Measurements from ENCODE around the gene MEPCE.

DNA sequence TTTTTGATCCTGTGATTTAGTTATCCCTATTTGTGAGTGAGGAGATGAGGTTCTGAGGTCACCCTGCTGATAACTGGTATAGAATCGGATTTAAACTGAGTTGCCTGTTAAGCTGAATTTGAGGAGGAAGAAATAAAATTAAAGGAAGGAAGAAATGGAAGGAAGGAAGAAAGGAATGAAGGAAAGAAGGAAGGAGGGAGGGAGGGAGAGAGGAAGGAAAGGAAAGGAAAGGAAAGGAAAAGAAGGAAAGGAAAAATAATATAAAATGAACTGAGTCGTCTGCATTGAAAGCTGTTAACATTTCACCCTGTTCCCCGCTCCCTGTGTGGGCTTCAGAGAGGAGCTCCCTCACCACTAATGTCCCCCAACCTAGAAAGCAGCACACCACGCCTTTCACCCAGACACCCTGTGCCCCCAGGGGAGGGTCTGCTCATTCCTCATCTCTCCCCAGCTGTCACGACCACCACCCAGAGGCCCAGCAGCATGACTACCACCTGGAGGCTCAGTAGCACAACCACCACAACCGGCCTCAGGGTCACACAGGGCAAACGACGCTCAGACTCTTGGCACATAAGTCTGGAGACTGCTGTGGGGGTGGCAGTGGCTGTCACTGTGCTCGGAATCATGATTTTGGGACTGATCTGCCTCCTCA, 40.1 kb upstream of the MEPCE start:
- TF ChIP-seq, protein P1, sequence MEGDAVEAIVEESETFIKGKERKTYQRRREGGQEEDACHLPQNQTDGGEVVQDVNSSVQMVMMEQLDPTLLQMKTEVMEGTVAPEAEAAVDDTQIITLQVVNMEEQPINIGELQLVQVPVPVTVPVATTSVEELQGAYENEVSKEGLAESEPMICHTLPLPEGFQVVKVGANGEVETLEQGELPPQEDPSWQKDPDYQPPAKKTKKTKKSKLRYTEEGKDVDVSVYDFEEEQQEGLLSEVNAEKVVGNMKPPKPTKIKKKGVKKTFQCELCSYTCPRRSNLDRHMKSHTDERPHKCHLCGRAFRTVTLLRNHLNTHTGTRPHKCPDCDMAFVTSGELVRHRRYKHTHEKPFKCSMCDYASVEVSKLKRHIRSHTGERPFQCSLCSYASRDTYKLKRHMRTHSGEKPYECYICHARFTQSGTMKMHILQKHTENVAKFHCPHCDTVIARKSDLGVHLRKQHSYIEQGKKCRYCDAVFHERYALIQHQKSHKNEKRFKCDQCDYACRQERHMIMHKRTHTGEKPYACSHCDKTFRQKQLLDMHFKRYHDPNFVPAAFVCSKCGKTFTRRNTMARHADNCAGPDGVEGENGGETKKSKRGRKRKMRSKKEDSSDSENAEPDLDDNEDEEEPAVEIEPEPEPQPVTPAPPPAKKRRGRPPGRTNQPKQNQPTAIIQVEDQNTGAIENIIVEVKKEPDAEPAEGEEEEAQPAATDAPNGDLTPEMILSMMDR (conservative IDR thresholded peaks at IDR 0.05; ENCODE audit: low read depth in 2 of 2): no peak
- TF ChIP-seq POLR2AphosphoS5 (IDR thresholded peaks at IDR 0.05; ENCODE audit: low read depth): no peak
- TF ChIP-seq EZH2 (IDR thresholded peaks at IDR 0.05; ENCODE audit: low read depth, unreplicated experiment): no peak
- TF ChIP-seq CREB1 (CRISPR knock-in tag; IDR thresholded peaks at IDR 0.05; ENCODE audit: low read depth): no peak
- TF ChIP-seq JUNB (IDR thresholded peaks at IDR 0.05; ENCODE audit: unreplicated experiment): no peak
- no peak for TF ChIP-seq EZH2phosphoT487 (IDR thresholded peaks at IDR 0.05; ENCODE audit: unreplicated experiment)
- TF ChIP-seq, protein P2, sequence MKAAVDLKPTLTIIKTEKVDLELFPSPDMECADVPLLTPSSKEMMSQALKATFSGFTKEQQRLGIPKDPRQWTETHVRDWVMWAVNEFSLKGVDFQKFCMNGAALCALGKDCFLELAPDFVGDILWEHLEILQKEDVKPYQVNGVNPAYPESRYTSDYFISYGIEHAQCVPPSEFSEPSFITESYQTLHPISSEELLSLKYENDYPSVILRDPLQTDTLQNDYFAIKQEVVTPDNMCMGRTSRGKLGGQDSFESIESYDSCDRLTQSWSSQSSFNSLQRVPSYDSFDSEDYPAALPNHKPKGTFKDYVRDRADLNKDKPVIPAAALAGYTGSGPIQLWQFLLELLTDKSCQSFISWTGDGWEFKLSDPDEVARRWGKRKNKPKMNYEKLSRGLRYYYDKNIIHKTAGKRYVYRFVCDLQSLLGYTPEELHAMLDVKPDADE (IDR thresholded peaks at IDR 0.05): no peak
- TF ChIP-seq, protein P3, sequence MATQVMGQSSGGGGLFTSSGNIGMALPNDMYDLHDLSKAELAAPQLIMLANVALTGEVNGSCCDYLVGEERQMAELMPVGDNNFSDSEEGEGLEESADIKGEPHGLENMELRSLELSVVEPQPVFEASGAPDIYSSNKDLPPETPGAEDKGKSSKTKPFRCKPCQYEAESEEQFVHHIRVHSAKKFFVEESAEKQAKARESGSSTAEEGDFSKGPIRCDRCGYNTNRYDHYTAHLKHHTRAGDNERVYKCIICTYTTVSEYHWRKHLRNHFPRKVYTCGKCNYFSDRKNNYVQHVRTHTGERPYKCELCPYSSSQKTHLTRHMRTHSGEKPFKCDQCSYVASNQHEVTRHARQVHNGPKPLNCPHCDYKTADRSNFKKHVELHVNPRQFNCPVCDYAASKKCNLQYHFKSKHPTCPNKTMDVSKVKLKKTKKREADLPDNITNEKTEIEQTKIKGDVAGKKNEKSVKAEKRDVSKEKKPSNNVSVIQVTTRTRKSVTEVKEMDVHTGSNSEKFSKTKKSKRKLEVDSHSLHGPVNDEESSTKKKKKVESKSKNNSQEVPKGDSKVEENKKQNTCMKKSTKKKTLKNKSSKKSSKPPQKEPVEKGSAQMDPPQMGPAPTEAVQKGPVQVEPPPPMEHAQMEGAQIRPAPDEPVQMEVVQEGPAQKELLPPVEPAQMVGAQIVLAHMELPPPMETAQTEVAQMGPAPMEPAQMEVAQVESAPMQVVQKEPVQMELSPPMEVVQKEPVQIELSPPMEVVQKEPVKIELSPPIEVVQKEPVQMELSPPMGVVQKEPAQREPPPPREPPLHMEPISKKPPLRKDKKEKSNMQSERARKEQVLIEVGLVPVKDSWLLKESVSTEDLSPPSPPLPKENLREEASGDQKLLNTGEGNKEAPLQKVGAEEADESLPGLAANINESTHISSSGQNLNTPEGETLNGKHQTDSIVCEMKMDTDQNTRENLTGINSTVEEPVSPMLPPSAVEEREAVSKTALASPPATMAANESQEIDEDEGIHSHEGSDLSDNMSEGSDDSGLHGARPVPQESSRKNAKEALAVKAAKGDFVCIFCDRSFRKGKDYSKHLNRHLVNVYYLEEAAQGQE (IDR thresholded peaks at IDR 0.05; ENCODE audit: unreplicated experiment): no peak
- TF ChIP-seq ZNF331 (CRISPR knock-in tag; IDR thresholded peaks at IDR 0.05; ENCODE audit: low read depth): no peak
- TF ChIP-seq ZNF114 (CRISPR knock-in tag; IDR thresholded peaks at IDR 0.05): no peak
- no peak for TF ChIP-seq NANOG (IDR thresholded peaks at IDR 0.05; ENCODE audit: borderline replicate concordance)

Measured in GM23338 (cell line).